ENCODE measurements around the gene ABCA1. TPM values are rescaled to one million over a fixed set of nuclear protein-coding genes. Genes with fewer than 3 reads are reported as not detected.

ABCA1 gene
- total and polyA plus RNA-seq, 2 of the 4 experiments (the other 2 are of a cell fraction): 5.8 to 52.2 TPM

- ATAC-seq (ENCODE audit: low read depth): peak; percentile 5; the same call in 1 of the 2 replicates
- Histone ChIP-seq H2AK5ac (ENCODE audit: low read depth, low read length) (no peak overlapping the region), H3K79me1 (ENCODE audit: low read depth in 1 of 2, low read length in 2 of 2) (peaks cover 4 to 34% of the 10 kb centered on the region in 2 experiments), H2BK5ac (ENCODE audit: low read depth, low read length, poor library complexity, severe bottlenecking) (peak overlapping the region; percentile 49), H4K91ac (ENCODE audit: insufficient read depth, low read depth, low read length) (no peak overlapping the region), H3K4me2 (ENCODE audit: low read depth, low read length) (no peak overlapping the region), H3K36me3 (ENCODE audit: control insufficient read depth, insufficient read depth, low read length) (peaks cover 45% of the 10 kb centered on the region), H4K8ac (ENCODE audit: low read depth in 2 of 2, low read length in 2 of 2) (no peak overlapping the region), H2AK9ac (replicated peaks; ENCODE audit: low read depth, low read length, poor library complexity) (no peak overlapping the region), H3K9ac (ENCODE audit: low read depth, low read length) (no peak overlapping the region), H3K23ac (ENCODE audit: low read depth, low read length) (no peak overlapping the region), H4K20me1 (ENCODE audit: insufficient read depth, low read length) (peaks cover 25% of the 10 kb centered on the region), H3K14ac (replicated peaks; ENCODE audit: low read depth, low read length) (no peak overlapping the region; the same call in 1 of the 2 replicates), H3K9me3 (ENCODE audit: control insufficient read depth, insufficient read depth, low read length) (no peaks in the 10 kb centered on the region), H3K4me1 (ENCODE audit: control insufficient read depth, insufficient read depth, low read length) (peaks cover 23% of the 10 kb centered on the region), H2BK120ac (ENCODE audit: low read depth, low read length) (no peak overlapping the region), H3K9me1 (ENCODE audit: insufficient read depth, low read length) (peaks cover 13% of the 10 kb centered on the region), H3K4me3 (ENCODE audit: insufficient read depth, low read depth, low read length) (no peak overlapping the region), H3K27ac (ENCODE audit: insufficient read depth, low read length) (no peak overlapping the region), H3K56ac (ENCODE audit: extremely low read depth, insufficient read depth, low read length) (no peak overlapping the region), H2BK20ac (ENCODE audit: low read depth, low read length) (no peak overlapping the region), H2AFZ (replicated peaks; ENCODE audit: low read length, poor library complexity) (no peak overlapping the region), H3K27me3 (ENCODE audit: control insufficient read depth, insufficient read depth, low read length) (no peaks in the 10 kb centered on the region), H3K4ac (ENCODE audit: low read depth, low read length) (no peak overlapping the region), H4K5ac (ENCODE audit: low read depth, low read length) (no peak overlapping the region), H3K18ac (ENCODE audit: low read depth, low read length) (no peak overlapping the region), H2BK15ac (ENCODE audit: low read depth, low read length) (no peak overlapping the region)
- WGBS, 2 experiments (ENCODE audit: extremely low coverage in 2 of 2, insufficient read length in 1 of 2): no CpG with 5 or more reads among the region's 1 CpG
- intact Hi-C loops (cut with micrococcal nuclease) (no loop called here), in situ Hi-C loops (cut with MboI; ENCODE audit: low sequenced_read_pairs) (no loop called here), dilution Hi-C loops (cut with HindIII; ENCODE audit: low sequenced_read_pairs, unreplicated experiment) (no loop called here)
- ChIA-PET POLR2A (ENCODE audit: unreplicated experiment) (no interaction called here), CTCF (no interaction called here)
- BruUV-seq (replicated peaks): no TSS peak
- TF ChIP-seq RCOR1 (IDR thresholded peaks at IDR 0.05; ENCODE audit: insufficient replicate concordance, low read length) (no peak), USF2 (IDR thresholded peaks at IDR 0.05; ENCODE audit: low read depth, low read length) (no peak), RAD21 (IDR thresholded peaks at IDR 0.05; ENCODE audit: low read length) (no peak), NFE2L2 (IDR thresholded peaks at IDR 0.05; ENCODE audit: low read depth, low read length) (no peak), SMC3 (IDR thresholded peaks at IDR 0.05; ENCODE audit: low read depth, low read length) (no peak), POLR2A (IDR thresholded peaks at IDR 0.05; ENCODE audit: low read depth, low read length) (no peak), MAZ (IDR thresholded peaks at IDR 0.05; ENCODE audit: borderline replicate concordance, low read depth, low read length) (no peak), MAFK (IDR thresholded peaks at IDR 0.05; ENCODE audit: low read depth, low read length) (no peak), CTCF (conservative IDR thresholded peaks at IDR 0.05; ENCODE audit: low read depth, low read length) (no peak), RFX5 (IDR thresholded peaks at IDR 0.05; ENCODE audit: low read depth, low read length) (no peak), CHD1 (IDR thresholded peaks at IDR 0.05; ENCODE audit: low read depth, low read length) (no peak), MXI1 (IDR thresholded peaks at IDR 0.05; ENCODE audit: borderline replicate concordance, low read depth, low read length) (no peak), FOS (IDR thresholded peaks at IDR 0.05; ENCODE audit: low read depth, low read length) (no peak), CEBPB (IDR thresholded peaks at IDR 0.05; ENCODE audit: low read depth, low read length) (no peak), ELK1 (IDR thresholded peaks at IDR 0.05; ENCODE audit: borderline replicate concordance, low read depth, low read length) (no peak), BHLHE40 (IDR thresholded peaks at IDR 0.05; ENCODE audit: low read depth, low read length) (no peak)
- peak; percentile 25 for DNase-seq
These were observed 69.1 kb downstream of the ABCA1 start for GRCh38 chr9:104858846-104859245.
